ENCODE measurements around the gene SVEP1.

Gene SVEP1

DNA sequence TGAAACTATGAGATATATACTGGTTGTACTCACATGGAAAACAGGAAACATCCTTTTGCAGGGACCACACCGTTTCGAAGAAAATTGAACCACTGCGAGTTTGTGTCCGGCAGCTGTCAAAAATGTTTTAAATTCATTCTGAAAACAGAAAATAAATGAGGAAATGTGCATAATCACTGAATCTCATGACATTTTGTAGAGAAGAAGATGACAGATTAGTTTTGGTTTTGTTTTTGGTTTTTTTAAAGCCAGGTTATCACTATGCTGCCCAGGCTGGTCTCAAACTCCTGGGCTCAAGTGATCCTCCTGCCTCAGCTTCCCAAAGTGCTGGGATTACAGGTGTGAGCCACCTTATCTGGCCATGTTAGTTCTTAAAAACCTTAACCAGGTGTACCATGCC is 245.4 kb downstream of the SVEP1 start:
- Histone ChIP-seq H3K27ac (no peak overlapping the region), H3K27me3 (replicated peaks) (no peaks in the 10 kb centered on the region), H3K4me3 (ENCODE audit: low read depth, low read length) (no peak overlapping the region), H3K36me3 (replicated peaks) (no peaks in the 10 kb centered on the region)
- TF ChIP-seq, protein P1, sequence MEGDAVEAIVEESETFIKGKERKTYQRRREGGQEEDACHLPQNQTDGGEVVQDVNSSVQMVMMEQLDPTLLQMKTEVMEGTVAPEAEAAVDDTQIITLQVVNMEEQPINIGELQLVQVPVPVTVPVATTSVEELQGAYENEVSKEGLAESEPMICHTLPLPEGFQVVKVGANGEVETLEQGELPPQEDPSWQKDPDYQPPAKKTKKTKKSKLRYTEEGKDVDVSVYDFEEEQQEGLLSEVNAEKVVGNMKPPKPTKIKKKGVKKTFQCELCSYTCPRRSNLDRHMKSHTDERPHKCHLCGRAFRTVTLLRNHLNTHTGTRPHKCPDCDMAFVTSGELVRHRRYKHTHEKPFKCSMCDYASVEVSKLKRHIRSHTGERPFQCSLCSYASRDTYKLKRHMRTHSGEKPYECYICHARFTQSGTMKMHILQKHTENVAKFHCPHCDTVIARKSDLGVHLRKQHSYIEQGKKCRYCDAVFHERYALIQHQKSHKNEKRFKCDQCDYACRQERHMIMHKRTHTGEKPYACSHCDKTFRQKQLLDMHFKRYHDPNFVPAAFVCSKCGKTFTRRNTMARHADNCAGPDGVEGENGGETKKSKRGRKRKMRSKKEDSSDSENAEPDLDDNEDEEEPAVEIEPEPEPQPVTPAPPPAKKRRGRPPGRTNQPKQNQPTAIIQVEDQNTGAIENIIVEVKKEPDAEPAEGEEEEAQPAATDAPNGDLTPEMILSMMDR (IDR thresholded peaks at IDR 0.05; ENCODE audit: low read depth, low read length, missing control alignments) = no peak
- DNase-seq = no peak
- in situ Hi-C loops (cut with HindIII; ENCODE audit: low pct_ligation_motif_present, low sequenced_read_pairs) = no loop called here

DNA sequence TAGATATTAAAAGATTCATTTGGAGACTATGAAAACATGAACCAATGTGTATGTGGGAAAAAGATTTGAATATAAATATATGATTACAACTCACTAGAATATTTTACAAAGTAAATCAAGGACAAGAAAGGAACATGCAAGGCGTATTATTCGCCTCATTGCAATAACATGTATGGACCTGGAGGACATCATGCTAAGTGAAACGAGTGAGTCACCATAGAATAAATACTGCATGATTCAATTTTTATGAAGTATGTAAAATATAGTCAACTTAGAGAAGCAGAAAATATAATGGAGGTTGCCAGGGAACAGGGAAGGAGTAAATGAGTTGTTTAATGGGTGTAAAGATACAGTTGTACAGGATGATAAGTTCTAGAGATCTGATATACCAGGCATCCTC is 246.8 kb downstream of the SVEP1 start:
- in situ Hi-C loops (cut with HindIII; ENCODE audit: low pct_ligation_motif_present, low sequenced_read_pairs) = no loop called here
- Histone ChIP-seq H3K36me3 (replicated peaks) (no peaks in the 10 kb centered on the region), H3K4me3 (ENCODE audit: low read depth, low read length) (no peak overlapping the region), H3K27ac (no peak overlapping the region), H3K27me3 (replicated peaks) (no peaks in the 10 kb centered on the region)
- TF ChIP-seq, protein P1 (IDR thresholded peaks at IDR 0.05; ENCODE audit: low read depth, low read length, missing control alignments) = no peak
- DNase-seq = no peak

DNA sequence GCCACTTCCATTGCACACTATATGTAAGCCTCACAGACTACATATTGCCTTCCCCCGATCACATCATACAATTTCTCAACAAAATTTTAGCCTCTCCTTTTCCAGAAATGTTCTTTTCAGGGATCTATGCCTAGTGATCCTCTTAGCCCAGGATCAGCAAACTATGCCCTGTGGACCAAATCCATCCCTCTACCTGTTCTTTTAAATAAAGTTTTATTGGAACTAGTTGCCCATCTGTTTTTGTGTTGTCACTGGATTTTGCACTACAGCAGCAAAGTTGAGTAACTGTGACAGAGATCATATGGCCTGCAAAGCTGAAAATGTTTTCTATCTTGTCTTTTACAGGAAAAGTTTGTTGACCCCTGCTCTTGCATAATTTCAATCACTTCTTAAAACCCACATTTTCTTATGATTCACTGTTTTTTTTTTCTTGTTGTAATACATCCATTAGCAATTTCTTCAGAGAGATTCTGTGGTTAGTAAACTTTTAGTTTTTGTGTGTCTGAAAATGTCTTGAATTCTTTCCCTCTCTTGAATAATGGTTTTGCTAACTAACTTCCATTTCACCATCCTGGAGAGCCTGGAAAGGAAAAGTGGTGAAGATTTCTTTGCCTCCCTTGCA is 248.9 kb downstream of the SVEP1 start:
- no peak overlapping the region for H3K4me3 ChIP-seq (ENCODE audit: low read depth, low read length)
- in situ Hi-C loops (cut with HindIII; ENCODE audit: low pct_ligation_motif_present, low sequenced_read_pairs) = no loop called here
- H3K27ac ChIP-seq = no peak overlapping the region
- TF ChIP-seq, protein P1 (IDR thresholded peaks at IDR 0.05; ENCODE audit: low read depth, low read length, missing control alignments) = no peak
- no peaks in the 10 kb centered on the region for H3K27me3 ChIP-seq (replicated peaks)
- H3K36me3 ChIP-seq (replicated peaks) = no peaks in the 10 kb centered on the region
- no peak for DNase-seq

DNA sequence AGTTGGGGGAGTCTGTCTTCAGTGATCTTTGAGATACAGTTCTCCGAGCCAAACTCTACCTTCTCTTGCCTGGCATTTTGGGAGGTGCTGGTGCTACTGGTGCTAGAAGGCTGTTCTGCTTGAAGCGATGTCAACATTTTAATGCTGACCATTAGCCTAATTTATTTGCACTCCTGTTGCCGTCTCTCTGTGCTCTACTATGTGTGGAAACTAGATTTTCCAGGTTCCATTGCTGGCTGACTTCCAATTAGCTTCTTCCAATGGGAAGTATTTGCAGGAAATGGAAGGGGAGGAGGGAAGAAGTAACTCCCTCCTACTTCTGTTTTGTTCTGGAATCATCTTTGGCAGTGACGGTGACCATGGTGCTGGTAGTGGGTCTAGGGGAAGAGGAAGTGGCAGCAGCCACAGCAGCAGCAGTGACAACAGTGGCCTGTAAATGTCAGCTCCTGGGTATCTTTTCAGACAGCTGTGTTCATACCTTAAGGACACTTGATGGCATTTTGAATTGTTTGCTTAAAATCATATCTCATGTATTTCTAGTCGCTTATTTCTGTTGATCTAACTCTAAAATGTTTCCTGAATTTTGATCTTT is 249.8 kb downstream of the SVEP1 start:
- no peaks in the 10 kb centered on the region for H3K27me3 ChIP-seq (replicated peaks)
- TF ChIP-seq, protein P1 (IDR thresholded peaks at IDR 0.05; ENCODE audit: low read depth, low read length, missing control alignments) = no peak
- H3K4me3 ChIP-seq (ENCODE audit: low read depth, low read length) = no peak overlapping the region
- no peaks in the 10 kb centered on the region for H3K36me3 ChIP-seq (replicated peaks)
- in situ Hi-C loops (cut with HindIII; ENCODE audit: low pct_ligation_motif_present, low sequenced_read_pairs) = no loop called here
- no peak overlapping the region for H3K27ac ChIP-seq
- DNase-seq = no peak

DNA sequence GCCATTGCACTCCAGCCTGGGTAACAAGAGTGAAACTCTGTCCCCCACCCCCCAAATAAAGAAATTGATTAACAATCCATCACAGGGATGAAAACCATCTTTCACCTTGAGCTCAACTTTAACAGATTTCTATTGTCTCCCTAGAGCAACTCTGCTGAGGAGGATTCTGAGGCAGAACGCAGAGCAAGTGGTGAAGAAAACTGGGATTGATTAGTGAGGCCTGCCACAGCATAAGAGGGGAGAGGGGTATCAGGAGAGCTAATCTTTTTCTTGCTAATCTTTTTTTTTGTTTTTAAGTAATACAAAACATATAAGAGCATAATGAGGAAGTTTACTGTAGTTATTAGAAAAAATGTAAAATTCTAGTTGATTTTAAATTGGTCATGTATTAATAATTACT is 250.8 kb downstream of the SVEP1 start:
- in situ Hi-C loops (cut with HindIII; ENCODE audit: low pct_ligation_motif_present, low sequenced_read_pairs) = no loop called here
- Histone ChIP-seq H3K4me3 (ENCODE audit: low read depth, low read length) (no peak overlapping the region), H3K36me3 (replicated peaks) (no peaks in the 10 kb centered on the region), H3K27me3 (replicated peaks) (no peaks in the 10 kb centered on the region), H3K27ac (no peak overlapping the region)
- DNase-seq = no peak
- TF ChIP-seq, protein P1 (IDR thresholded peaks at IDR 0.05; ENCODE audit: low read depth, low read length, missing control alignments) = no peak

DNA sequence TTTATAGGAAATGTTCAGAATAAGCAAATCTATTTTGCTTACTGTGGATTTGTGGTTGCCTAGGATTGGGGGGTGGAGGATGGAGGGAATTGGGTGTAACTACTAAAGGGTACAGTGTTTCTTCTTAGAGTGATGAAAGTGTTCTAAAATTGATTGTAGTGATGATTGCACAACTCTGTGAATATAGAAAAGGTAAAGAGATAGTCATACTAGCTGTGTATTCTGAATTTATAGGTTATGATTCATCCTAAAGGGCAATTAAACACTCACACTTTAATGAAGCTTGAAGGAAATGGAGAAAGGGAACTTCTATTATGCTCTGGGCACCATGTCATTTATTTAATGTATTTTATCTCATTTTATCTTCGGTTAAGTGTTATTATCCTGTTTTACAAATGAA is 251.8 kb downstream of the SVEP1 start:
- H3K27me3 ChIP-seq (replicated peaks) = no peaks in the 10 kb centered on the region
- no peaks in the 10 kb centered on the region for H3K36me3 ChIP-seq (replicated peaks)
- no peak for DNase-seq
- no peak overlapping the region for H3K4me3 ChIP-seq (ENCODE audit: low read depth, low read length)
- in situ Hi-C loops (cut with HindIII; ENCODE audit: low pct_ligation_motif_present, low sequenced_read_pairs) = no loop called here
- H3K27ac ChIP-seq = no peak overlapping the region
- TF ChIP-seq, protein P1 (IDR thresholded peaks at IDR 0.05; ENCODE audit: low read depth, low read length, missing control alignments) = no peak

Data from brain microvascular endothelial cell (primary cell).